Measurements from ENCODE around the gene NEDD4L.

Gene NEDD4L

DNA sequence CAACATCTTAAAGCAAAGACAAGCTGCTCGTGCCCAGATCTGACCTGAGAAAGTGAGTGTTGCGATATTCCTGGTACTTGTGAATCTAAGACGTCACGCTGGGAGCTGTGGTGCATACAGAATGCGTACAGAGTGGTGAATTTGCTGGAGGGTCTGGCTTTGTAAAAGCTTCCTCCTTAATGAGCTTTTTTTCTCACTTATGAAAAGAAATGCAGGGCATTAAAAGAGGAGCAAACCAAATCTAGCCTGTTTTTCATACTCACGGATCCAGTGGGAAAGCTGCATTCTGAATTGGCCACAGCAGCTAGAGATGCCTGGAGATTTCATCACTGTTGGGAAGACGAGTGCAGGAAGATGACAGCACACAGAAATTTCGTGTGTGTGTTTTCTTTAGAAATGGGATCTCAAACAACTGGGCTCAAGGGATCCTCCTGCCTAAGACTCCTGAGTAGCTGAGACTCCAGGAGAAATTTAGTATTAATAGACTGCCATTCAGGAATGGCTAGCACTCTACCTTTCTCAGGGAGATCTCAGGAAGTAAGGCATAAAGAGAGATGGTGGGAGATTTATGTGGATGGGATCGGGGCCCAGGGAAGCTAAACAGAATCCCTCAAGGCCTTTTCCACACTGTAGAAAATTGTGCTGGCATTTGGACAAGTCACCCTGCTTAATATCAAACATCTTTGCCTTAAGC is 403.5 kb downstream of the NEDD4L start:
- Mint-ChIP-seq H3K9me3 (no peaks in the 10 kb centered on the region), H3K36me3 (ENCODE audit: low read depth) (no peaks in the 10 kb centered on the region), H3K27ac (no peak overlapping the region), H3K4me1 (ENCODE audit: low read depth) (no peaks in the 10 kb centered on the region), H3K27me3 (ENCODE audit: low read depth) (peaks cover 14% of the 10 kb centered on the region), H3K4me3 (no peak overlapping the region)
- no peak for DNase-seq (ENCODE audit: low spot score)

DNA sequence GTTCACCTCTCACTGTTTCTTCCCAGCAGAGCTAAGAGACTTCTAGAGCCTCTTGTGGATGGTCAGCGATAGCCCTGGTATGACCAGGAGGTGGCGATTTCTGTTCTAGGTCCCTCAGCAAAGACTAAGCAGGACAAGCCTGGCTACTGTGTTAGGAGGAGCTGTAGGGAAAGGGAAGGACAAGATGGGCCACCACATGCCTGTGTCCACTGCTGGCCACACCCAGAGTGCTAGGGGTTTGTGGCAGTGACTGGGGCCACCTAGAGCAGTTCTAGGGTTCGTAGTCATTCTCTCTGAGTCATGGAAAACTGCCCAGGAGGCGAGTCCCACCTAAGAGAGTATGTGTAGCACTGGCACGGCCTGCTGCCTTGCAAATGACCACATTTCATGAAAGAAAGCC is 405.4 kb downstream of the NEDD4L start:
- Mint-ChIP-seq H3K9me3 (no peaks in the 10 kb centered on the region), H3K4me1 (ENCODE audit: low read depth) (no peaks in the 10 kb centered on the region), H3K36me3 (ENCODE audit: low read depth) (no peaks in the 10 kb centered on the region), H3K27ac (no peak overlapping the region), H3K27me3 (ENCODE audit: low read depth) (peaks cover 16% of the 10 kb centered on the region), H3K4me3 (no peak overlapping the region)
- no peak for DNase-seq (ENCODE audit: low spot score)
